Muscle of back (tissue), 11 donors: ENCODE data around the gene RAP1GAP. TPM values are rescaled to one million over a fixed set of nuclear protein-coding genes. Genes with fewer than 3 reads are reported as not detected.
A peak's percentile ranks its signal among the peaks of the same experiment; 100 is the strongest.
"Not testable (repeated sequence)": the region's sequence is repeated elsewhere in the genome, so short reads cannot be mapped to it uniquely, and the experiment has no call there.

Experiments used
- DNase-seq, 3 donors: peaks; one replicate each; pipeline versions ENCODE4 v3.0.0 to v3.0.0-alpha.2; 2013
- polyA plus RNA-seq, 10 donors: library from polyadenylated mRNA; unstranded; fragments of 120-200 nt; gene quantifications; one replicate each; pipeline ENCODE4 v1.2.1, GENCODE V29; 2013; ENCODE audit not compliant: insufficient read length in 10 of 10

Gene RAP1GAP
- polyA plus RNA-seq, 10 donors, result 1.0 to 4.5 (median 1.5) TPM

- no peak for DNase-seq
Measured at GRCh38 chr1:21572221-21572620, 96.9 kb downstream of the RAP1GAP start.

- no peak for DNase-seq
Measured at GRCh38 chr1:21570885-21571284, 98.3 kb downstream of the RAP1GAP start.

GRCh38 chr1:21570528-21570875, 98.7 kb downstream of the RAP1GAP start:
- DNase-seq, result no peak

GRCh38 chr1:21569820-21570527, 99.2 kb downstream of the RAP1GAP start:
- no peak for DNase-seq

- no peak for DNase-seq
Measured at GRCh38 chr1:21568809-21569385, 100.3 kb downstream of the RAP1GAP start.

- DNase-seq, result no peak
Measured at GRCh38 chr1:21568006-21568746, 101.0 kb downstream of the RAP1GAP start.

- no peak for DNase-seq
Measured at GRCh38 chr1:21567241-21568005, 101.7 kb downstream of the RAP1GAP start.

GRCh38 chr1:21566361-21566760, 102.8 kb downstream of the RAP1GAP start:
- DNase-seq, result not testable (repeated sequence)

- DNase-seq, result no peak
Measured at GRCh38 chr1:21565285-21565684, 103.9 kb downstream of the RAP1GAP start.

GRCh38 chr1:21564521-21565095, 104.5 kb downstream of the RAP1GAP start:
- no peak for DNase-seq

GRCh38 chr1:21563971-21564370, 105.2 kb downstream of the RAP1GAP start:
- DNase-seq, result no peak

- no peak for DNase-seq
Measured at GRCh38 chr1:21562896-21563295, 106.3 kb downstream of the RAP1GAP start.

- no peak for DNase-seq
Measured at GRCh38 chr1:21560916-21561638, 108.1 kb downstream of the RAP1GAP start.

GRCh38 chr1:21559788-21560567, 109.2 kb downstream of the RAP1GAP start:
- no peak for DNase-seq

GRCh38 chr1:21553116-21553926, 115.8 kb downstream of the RAP1GAP start:
- DNase-seq, result no peak

GRCh38 chr1:21552715-21553114, 116.4 kb downstream of the RAP1GAP start:
- peak in 1 of 3 donors; percentile 80 for DNase-seq

GRCh38 chr1:21550866-21551475, 118.2 kb downstream of the RAP1GAP start:
- DNase-seq, result no peak

GRCh38 chr1:21550097-21550496, 119.1 kb downstream of the RAP1GAP start:
- no peak for DNase-seq

- no peak for DNase-seq
Measured at GRCh38 chr1:21547876-21548275, 121.3 kb downstream of the RAP1GAP start.
